Erythroblast (primary cell): ENCODE data around the gene SOCS3.

ENCODE experiments used
- DNase-seq, 2 experiments: peaks; one replicate each; lab custom pipeline; 2025; lab: John Stamatoyannopoulos, UW
- GATA1 ChIP-seq: IDR thresholded peaks from 2 replicates; pipeline ENCODE4 v1.6.1; 2011; ENCODE audit warnings: low read depth, mild to moderate bottlenecking, control low read depth, low read length, moderate library complexity
- POLR2A ChIP-seq: IDR thresholded peaks from 2 replicates; pipeline ENCODE4 v1.6.1; 2011; ENCODE audit warnings: mild to moderate bottlenecking, low read length

The SOCS3 gene

DNA sequence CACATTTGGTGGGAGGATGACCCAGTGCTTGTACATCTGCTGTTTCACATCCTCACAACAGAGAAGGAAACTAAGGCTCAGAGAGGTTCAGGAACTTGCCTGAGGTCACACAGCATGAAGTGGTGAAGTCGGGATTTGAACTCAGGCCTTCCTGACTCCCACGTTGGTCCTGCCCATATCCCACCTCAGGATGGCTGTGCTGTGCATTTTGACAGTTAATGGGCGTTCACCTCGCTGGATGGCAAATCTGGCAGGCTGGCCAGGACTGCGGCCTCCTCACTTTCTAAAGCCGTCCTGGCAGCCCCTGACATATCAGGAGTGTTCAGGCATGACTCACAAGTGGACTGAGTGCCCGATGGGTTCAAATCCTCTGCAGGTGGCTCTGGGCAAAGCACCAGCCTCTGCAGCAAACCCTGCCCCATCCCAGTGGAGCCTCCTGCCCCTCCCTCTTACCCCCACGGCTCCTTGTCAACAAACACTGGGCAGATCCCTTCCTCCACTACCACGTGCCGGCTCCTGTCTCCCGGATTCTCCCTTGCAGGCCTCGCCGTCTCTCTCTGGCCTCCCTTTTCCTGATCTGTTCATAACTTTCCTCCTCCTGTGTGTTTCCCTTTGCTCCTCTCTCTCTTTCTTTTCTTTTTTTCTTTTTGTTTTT lies 29.2 kb downstream of the SOCS3 start:
- DNase-seq: no peak
- TF ChIP-seq GATA1 (no peak), POLR2A (no peak)

DNA sequence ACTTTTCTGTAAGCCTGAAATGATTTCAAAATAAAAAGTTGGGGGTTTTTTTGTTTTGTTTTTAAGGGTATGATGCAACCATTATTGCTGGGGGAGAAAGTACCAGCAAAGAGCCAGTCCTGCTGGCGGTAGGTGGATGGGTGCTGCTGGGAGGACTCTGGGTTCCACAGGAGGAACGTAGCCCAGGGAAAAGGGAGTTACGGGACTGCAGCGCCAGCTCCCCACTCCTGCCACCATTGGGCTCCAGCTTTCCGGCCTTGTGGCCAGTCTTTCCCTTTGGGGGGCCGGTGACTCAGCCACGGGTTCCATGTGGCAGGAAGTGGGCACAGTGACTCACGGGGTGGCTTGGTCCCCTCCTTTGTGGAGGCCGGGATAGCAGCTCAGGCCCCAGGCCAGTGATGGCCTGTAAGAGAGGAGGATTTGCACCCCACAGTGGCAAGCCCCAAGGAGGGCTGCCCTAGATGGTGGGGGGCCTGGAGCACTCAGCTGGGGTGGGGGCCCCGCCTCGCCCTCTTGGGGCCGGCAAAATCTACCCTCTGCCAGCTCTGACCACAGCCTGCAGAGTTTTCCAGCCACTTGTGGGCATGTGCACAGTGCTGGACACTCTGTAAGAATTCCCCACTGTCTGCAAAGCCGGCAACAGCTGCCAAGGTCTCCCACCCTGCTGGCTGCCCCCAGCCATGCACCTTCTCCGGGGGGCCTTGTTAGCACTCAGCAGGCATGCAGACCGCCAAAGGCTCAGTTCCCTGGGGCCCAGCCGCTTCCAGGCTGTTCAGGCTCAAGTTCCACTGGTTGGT lies 30.4 kb downstream of the SOCS3 start:
- no peak for TF ChIP-seq POLR2A
- no peak for TF ChIP-seq GATA1
- DNase-seq: no peak

DNA sequence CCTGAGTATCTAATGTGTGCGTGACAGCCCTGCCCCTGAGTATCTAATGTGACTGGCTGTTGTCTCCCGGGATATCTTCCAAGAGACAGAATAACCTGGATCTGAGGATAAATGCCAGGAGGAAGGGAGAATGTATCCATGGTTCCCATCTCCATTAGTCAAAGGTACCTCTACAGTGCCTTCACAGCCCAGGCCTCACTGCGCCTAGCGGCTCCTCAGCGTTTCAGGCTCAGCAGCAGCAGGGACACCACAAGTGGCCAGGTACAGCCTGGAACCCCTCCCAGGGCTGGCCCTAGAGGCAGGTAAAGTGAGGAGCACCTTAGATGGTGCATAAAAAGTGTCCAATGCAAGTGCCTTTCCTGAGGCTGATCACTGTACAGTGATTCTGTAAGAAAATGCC lies 32.0 kb downstream of the SOCS3 start:
- TF ChIP-seq POLR2A (no peak), GATA1 (no peak)
- DNase-seq: no peak

GRCh38 chr17:78325076-78325687 lies 34.7 kb downstream of the SOCS3 start:
- DNase-seq: no peak
- no peak for TF ChIP-seq GATA1
- TF ChIP-seq POLR2A: no peak

DNA sequence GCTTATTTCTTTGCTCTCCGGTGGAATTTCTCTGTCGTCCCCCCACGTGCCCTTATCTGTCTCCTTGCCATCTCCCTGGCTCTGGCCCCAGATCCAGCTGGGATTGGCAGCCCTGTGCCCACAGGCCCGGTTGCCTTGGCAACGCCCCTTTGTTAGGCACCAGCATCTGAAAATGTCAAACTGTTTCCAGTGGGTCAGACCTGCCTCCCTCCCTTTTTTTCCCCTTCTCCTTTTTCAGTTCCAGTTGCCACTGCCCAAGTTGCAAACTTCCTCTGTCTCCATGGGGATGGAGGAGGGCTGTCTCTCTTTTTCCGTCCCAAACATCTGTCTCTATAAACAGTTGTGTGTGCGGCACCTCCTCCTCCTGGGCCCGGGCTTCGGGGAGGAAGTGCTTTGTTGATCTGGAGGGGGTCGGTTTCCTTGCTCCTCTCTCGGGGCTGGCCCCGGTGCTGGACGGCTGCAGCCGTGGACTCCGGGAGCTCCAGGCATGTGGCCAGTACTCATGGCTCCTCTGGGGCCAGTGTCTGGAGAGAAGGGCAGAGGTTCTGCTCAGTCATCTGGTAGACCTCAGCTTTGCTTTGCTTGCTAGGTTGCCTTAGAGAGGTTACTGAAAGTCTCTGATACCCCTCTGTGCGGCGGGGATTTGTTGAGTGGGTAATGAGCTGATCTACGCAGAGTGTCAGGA lies 35.3 kb downstream of the SOCS3 start:
- TF ChIP-seq POLR2A (no peak), GATA1 (no peak)
- DNase-seq: no peak

DNA sequence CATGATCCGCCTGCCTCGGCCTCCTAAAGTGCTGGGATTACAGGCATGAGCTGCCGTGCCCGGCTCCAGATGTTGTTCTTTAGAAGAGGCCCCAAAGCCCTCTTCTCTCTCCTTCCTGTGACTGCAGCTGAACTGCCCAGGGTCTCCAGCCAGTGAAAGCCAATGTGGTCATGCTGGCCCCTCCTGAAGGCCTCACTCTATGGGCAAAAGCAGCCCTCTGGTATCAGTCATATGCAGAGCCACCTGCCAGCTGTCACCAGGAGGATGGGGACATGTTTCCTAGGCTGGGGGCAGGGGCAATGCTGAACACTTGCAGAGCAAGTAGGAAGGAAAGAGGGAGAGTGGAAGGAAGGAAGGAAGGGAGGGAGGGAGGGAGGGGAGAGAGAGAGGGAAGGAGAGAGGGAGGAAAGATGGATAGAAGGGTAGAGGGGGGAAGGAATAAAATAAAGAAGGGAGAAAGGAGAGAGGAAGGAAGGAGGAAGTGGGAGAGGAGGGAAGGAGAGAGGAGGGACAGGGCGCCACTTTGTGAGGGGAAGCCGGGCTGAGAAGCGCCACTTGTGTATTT lies 36.0 kb downstream of the SOCS3 start:
- TF ChIP-seq POLR2A (no peak), GATA1 (no peak)
- DNase-seq: no peak

DNA sequence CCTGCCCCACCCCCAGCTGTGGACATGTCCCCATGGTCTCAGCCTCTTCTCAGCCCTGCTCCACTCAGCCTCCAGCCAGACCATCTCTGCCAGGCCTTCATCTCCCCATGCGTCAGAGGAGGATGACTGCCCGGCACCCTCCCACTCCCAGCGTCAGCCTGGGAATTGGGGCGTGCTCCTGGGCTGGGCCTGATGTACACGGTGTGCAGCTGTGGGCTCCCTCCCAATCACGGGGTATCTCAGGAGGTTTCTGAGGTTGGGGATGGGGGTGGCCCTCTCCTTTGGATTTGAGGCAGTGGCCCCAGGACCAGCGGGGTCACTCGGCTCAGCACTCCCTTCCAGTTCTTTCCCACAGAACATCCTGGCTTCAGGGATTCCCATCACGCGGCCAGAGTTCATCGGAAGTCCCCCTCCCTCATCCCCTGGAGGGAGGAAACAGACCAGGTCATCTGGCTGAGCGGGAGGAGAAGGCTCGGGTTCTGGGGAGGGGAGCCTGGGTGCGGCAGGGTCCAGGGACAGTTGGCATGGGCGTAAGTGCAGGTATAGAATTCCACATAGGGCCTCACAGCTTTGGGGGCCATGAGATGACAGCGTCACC lies 36.9 kb downstream of the SOCS3 start:
- TF ChIP-seq GATA1 (no peak), POLR2A (no peak)
- DNase-seq: no peak

DNA sequence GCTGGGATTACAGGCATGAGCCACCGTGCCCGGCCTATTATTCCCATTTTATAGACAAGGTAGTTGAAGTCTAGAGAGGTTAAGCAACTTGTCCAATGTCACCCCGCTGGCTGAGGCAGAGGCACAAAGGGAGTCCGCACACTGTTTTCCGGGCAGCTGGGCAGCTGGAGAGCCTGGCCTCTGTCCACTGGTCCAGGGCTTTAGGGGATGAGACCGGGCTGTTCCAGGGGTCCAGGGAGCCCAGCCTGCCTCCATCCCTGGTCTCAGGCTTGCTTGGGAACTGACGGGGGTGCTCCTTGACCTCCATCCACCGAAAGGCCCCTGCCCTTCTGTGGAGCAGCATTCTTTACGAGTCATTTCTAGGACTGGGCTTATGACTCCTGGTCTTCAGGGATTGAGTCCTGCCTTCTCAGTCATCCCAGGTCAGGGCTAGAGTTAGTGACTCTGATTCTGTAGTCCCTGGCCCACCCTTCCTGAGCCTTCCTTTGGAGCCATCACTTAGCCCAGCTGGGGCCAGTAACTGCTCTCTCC lies 37.5 kb downstream of the SOCS3 start:
- no peak for TF ChIP-seq GATA1
- no peak for TF ChIP-seq POLR2A
- no peak for DNase-seq

- no peak for TF ChIP-seq GATA1
- no peak for TF ChIP-seq POLR2A
Measured at GRCh38 chr17:78318843-78319242, 41.0 kb downstream of the SOCS3 start.

GRCh38 chr17:78318407-78318806 lies 41.5 kb downstream of the SOCS3 start:
- TF ChIP-seq GATA1 (no peak), POLR2A (no peak)
- DNase-seq: no peak

More at GRCh38 chr17:78318843-78319242, 41.0 kb downstream of the SOCS3 start:
- DNase-seq: no peak

DNA sequence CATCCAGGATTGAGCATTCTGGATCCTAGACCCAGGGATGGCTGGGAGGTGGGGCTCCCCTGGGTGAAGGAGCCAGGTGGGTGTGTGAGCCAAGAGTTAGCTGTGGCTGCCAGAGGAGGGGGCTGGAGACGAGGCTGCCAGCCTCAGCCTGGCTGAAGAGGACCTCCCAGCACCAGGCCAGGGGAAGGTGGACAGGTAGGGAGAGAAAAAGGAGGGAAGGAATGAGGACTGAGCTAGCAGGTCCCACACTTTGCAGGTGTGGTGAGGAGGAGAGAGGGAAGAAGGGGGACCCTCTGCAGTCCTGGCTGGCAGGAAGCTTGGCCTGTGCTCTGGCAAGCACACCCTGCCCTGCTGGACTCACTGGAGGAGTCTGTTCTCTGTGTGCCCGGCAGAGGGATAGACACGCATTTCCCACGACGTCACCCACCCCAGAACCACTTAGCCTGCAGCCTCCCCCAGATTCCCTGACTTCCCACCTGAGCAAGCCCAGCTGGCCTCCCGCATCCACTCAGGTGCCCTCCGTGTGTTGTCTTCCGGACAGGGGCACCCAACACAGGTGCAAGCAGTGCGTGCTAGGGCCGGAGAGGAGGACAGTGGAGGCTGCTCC lies 42.0 kb downstream of the SOCS3 start:
- DNase-seq: no peak
- no peak for TF ChIP-seq POLR2A
- no peak for TF ChIP-seq GATA1

DNA sequence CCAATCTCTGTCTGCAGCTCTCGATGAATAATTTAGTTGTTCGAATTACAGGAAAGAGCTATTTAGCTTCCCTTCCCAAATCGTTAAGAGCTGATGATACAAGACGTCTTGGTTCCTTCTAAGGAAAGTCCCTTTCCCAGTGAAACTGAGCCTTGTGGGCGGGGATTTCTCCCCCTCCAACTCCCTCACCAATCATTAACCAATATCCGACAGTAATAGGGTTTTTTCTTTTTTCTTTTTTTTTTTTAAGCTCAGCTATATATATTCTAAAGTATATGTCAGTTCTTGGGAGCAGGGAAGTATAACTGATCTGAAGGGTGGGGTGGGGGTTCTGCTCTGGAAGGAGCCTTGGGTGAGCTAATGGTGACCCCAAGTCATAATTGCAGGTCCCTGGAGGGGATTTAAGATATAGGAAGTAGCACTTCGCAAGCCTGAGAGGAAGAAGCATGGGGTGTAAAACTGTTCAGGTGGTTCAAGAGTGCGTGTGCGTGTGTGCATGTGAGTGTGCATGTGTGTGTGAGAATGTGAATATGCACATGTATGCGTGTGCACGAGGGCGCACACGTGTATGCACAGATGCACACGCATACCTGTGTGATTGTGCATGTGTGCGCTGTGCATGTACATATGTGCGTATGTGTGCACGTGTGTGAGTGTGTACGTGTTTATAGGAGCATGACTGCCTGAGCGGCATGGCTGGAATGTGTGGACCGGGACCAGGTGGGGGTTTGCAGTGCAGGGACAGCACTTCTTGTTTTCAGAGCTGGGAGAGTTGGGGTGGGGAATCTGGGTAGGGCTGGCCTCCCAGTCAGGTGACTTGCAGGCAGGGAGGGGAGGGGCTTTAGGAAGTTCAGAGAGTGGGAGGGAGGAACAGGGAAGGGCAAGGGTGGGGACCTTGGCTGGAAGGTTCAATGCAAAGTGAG lies 42.7 kb downstream of the SOCS3 start:
- DNase-seq: no peak
- TF ChIP-seq POLR2A (no peak), GATA1 (no peak)
